Measurements from ENCODE around the gene ZBTB24. TPM values are rescaled to one million over a fixed set of nuclear protein-coding genes. Genes with fewer than 3 reads are reported as not detected.

Gene ZBTB24
- total RNA-seq (2022): 9.6 and 10.4 TPM in 2 replicates
- percentile 81 among the genes with signal in this experiment for Bru-seq, nascent RNA
- percentile 70 among the genes with signal in this experiment for BruChase-seq, experiment 1, labeled RNA remaining after a 6-hour chase
- BruChase-seq, experiment 2, labeled RNA remaining after a 2-hour chase: percentile 85 among the genes with signal in this experiment
- long read RNA-seq, full-length matches to known transcripts: 24 of 44 reads
- long read RNA-seq, partial matches to known transcripts: 7 of 44 reads
- long read RNA-seq, other reads (novel, unspliced or antisense): 13 of 44 reads

DNA sequence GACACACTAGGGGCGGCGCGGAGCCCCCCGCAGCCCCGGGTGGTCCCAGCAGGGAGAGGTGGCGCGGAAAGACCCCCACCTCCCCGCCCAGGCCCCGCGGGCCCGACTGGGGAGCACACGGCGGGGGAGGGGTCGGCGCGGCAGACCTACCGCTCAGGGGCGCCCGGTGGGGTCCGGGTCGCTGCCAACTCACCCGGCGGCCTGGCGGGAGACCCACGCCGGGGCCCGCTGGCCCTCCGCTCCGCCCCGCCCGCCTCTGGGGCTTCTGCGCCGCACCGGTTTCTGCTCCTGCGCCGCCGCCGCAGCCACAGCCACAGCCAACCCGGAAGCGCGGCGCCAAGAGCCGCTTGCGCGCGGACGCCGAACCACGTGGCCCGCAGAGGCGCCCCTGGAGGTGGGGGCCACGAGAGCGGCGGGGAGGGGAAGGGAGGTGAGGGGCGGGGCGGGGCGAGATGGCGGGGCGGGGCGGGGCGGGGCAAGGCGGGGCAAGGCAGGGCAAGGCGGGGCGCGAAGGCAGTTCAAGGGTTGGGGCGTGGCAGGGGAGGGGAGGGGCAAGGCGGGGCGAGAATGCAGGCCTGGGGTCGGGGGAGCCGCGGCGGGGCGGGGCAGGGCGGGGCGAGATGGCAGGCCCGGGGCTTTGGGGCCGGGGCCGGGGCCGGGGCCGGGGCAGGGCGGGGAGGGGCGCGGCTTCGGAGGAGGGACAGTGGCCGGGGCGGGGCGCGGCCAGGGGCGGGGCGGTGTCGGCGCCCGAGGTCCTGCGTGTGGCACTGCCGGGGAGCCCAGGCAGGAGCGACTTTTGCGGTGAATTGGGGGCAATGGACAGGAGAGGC, at the start of gene ZBTB24:
Gene ZBTB24 (minus strand): TSS at position 315 of the 830 bp plus-strand sequence. CDS start 1,193 bp downstream, outside the sequence.
- peak; percentile 88 for DNase-seq (ENCODE audit: unreplicated experiment)
- Mint-ChIP-seq H3K27me3 (ENCODE audit: insufficient read depth, unreplicated experiment) (no peaks in the 10 kb centered on the region), H3K9me3 (ENCODE audit: unreplicated experiment) (no peaks in the 10 kb centered on the region), H3K4me1 (ENCODE audit: insufficient read depth, unreplicated experiment) (peaks cover 25% of the 10 kb centered on the region), H3K27ac (ENCODE audit: low read depth, unreplicated experiment) (peak within 1 kb of the TSS; percentile 37), H3K36me3 (ENCODE audit: insufficient read depth, unreplicated experiment) (peaks cover 43% of the 10 kb centered on the region), H3K4me3 (ENCODE audit: unreplicated experiment) (peak within 1 kb of the TSS; percentile 89)
- no peak for TF ChIP-seq CTCF (IDR thresholded peaks at IDR 0.05; ENCODE audit: unreplicated experiment)
- BruUV-seq (replicated peaks): no TSS peak
- intact Hi-C loops (cut with micrococcal nuclease): loop anchor here (2.0 kb wide), 1 partner anchor 42 kb away; the partner anchor contains the start of genes PPIL6 and SMPD2
- CTCF ChIA-PET: interaction anchor here (0.6 to 1.2 kb wide), 3 partner anchors 100 to 899 kb away, joined by 4 to 5 read pairs (median 5); partner anchors contain the start of gene CD164
- POLR2A ChIA-PET: interaction anchor here (0.6 to 2.1 kb wide), 7 partner anchors 12 to 920 kb away, joined by 3 to 13 read pairs (median 4); partner anchors contain the start of genes CD164, PPIL6 and SMPD2

DNA sequence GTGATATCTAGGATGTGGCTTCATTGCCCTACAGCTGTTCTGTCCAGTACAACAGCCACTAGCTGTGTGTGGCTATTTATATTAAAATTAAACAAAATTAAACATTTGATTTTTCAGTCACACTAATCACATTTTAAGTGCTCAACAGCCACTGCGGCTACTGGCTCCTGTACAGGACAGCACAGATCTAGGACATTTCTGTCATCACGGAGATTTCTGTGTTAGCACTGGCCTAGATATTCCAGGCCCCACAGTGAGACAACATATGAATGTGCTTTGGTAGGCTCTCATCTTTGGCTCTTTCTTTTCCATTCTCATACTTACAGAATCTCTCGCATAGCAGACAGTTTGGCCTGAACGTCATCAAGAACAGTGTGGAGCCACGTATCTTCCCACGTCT, 48.4 kb upstream of the ZBTB24 start:
- no peak for TF ChIP-seq CTCF (IDR thresholded peaks at IDR 0.05; ENCODE audit: unreplicated experiment)

GRCh38 chr6:109527989-109528388, 45.0 kb upstream of the ZBTB24 start:
- Mint-ChIP-seq H3K27ac (ENCODE audit: low read depth, unreplicated experiment) (no peak overlapping the region), H3K27me3 (ENCODE audit: insufficient read depth, unreplicated experiment) (no peaks in the 10 kb centered on the region), H3K4me1 (ENCODE audit: insufficient read depth, unreplicated experiment) (peaks cover 6% of the 10 kb centered on the region), H3K9me3 (ENCODE audit: unreplicated experiment) (no peaks in the 10 kb centered on the region), H3K36me3 (ENCODE audit: insufficient read depth, unreplicated experiment) (no peaks in the 10 kb centered on the region), H3K4me3 (ENCODE audit: unreplicated experiment) (no peak overlapping the region)
- intact Hi-C loops (cut with micrococcal nuclease): loop anchor here (1.0 to 5.0 kb wide), 5 partner anchors 163 to 863 kb away; partner anchors contain the start of genes AK9 and FIG4
- BruUV-seq (replicated peaks): no TSS peak
- DNase-seq (ENCODE audit: unreplicated experiment): peak; percentile 27
- ChIA-PET POLR2A (no interaction called here), CTCF (interaction anchor here (0.6 to 4.9 kb wide), 12 partner anchors 10 to 1087 kb away, joined by 3 to 28 read pairs (median 6); no protein-coding TSS in a partner anchor)
- no peak for TF ChIP-seq CTCF (IDR thresholded peaks at IDR 0.05; ENCODE audit: unreplicated experiment)

More for the DNA sequence above, 48.4 kb upstream of the ZBTB24 start:
- Mint-ChIP-seq H3K36me3 (ENCODE audit: insufficient read depth, unreplicated experiment) (no peaks in the 10 kb centered on the region), H3K4me3 (ENCODE audit: unreplicated experiment) (no peak overlapping the region), H3K27me3 (ENCODE audit: insufficient read depth, unreplicated experiment) (no peaks in the 10 kb centered on the region), H3K27ac (ENCODE audit: low read depth, unreplicated experiment) (no peak overlapping the region), H3K9me3 (ENCODE audit: unreplicated experiment) (no peaks in the 10 kb centered on the region), H3K4me1 (ENCODE audit: insufficient read depth, unreplicated experiment) (no peaks in the 10 kb centered on the region)
- CTCF ChIA-PET: interaction anchor here (0.6 to 1.3 kb wide), 2 partner anchors 507 to 509 kb away, joined by 3 to 6 read pairs; no protein-coding TSS in a partner anchor
- no peak for DNase-seq (ENCODE audit: unreplicated experiment)
- intact Hi-C loops (cut with micrococcal nuclease): no loop called here
- POLR2A ChIA-PET: no interaction called here
- BruUV-seq (replicated peaks): no TSS peak

All from MCF 10A (cell line).